Measurements from ENCODE around the gene GOPC.
"Not testable (repeated sequence)": the region's sequence is repeated elsewhere in the genome, so short reads cannot be mapped to it uniquely, and the experiment has no call there.

The GOPC gene

GRCh38 chr6:117602151-117602898 is at the start of gene GOPC:
GOPC (minus strand) TSS chr6:117602511; CDS start chr6:117602288, 223 bp downstream.
- peak; percentile 98 for DNase-seq

DNA sequence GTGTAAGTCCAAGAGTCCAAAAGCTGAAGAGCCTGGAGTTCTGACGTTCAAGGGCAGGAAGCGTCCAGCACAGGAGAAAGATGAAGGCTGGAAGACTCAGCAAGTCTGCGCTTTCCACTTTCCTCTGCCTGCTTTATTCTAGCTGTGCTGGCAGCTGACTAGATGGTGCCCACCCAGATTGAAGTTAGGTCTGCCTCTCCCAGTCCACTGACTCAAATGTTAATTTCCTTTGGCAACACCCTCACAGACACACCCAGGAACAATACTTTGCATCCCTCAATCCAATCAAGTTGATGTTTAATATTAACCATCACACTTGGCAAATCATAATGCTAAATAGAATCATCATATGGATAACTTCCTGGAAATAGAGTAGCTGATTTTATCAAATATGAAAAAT is 49.7 kb upstream of the GOPC start:
- not testable (repeated sequence) for DNase-seq

GRCh38 chr6:117642976-117643375 is 40.7 kb upstream of the GOPC start:
- DNase-seq: no peak

GRCh38 chr6:117637770-117638169 is 35.5 kb upstream of the GOPC start:
- DNase-seq: no peak

- no peak for DNase-seq
Observed at GRCh38 chr6:117629119-117629660, 26.9 kb upstream of the GOPC start.

- DNase-seq: no peak
Observed at GRCh38 chr6:117627533-117627932, 25.2 kb upstream of the GOPC start.

DNA sequence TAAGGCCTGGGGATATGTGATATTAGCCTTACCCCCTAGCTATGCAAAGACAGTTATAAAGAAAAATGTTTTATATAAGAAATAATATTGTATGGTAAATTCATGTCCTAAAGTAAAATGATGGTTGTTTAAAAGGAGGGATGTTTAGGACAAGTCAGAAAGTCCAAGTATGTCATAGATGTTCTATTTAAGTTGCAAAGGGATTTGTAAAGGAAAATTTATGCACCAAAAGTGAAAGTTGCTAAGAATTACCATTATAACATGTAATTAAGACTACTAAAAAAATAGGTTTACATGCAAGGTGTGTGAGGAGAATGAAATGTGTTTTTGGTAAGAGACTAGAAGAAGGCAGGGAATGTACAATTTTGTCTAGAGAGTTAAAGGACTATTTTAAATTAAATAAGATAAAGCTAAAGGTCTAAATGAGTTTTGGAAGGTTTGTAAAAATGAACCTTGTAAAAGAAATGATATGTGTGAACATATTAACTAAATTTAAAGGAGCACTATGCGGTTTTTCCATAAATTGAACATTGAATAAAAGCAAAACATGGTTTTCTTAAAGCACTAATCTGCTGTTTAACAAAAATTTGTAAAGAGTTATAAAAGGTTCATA is 22.7 kb upstream of the GOPC start:
- DNase-seq: no peak

- no peak for DNase-seq
Observed at GRCh38 chr6:117619178-117619577, 16.9 kb upstream of the GOPC start.

DNA sequence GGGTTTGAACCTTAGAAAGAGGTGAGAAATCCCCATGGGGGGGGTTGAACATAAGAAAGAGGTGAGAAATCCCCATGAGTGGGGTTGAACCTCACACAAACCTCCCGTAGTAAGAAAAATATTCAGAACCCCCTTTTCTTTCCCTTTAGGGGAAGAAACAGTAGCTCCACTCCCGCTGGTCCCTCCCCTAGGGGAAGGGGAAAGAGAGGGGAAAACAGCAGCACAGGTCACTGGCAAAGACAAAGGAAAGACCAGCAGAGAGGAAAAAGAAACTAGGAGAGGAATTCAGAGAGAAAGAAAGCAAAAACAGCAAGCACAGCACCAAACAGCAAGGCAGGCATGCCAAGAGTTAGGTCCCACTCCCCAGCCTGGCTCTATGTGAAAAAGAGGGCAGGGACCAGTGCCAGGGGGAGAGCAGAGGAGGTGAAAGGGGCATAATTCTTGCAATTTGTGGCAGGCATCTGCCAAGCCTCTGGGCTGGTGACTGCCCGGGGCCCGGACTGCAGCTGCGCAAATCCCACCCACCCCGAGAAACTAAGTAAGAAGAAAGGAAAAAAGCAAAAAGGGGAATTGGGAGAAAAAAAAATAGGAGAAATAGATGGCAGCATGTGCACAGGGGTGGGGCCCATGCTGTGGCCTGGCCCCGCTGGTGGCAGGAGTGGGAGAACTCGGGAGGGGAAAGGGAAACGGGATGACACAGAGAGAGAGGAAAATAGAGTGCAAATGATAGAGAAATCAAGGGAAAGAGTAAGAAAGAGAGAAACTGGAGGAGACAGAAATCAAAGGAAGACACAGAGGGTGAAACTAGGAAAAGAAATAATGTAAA is 15.1 kb upstream of the GOPC start:
- no peak for DNase-seq

DNA sequence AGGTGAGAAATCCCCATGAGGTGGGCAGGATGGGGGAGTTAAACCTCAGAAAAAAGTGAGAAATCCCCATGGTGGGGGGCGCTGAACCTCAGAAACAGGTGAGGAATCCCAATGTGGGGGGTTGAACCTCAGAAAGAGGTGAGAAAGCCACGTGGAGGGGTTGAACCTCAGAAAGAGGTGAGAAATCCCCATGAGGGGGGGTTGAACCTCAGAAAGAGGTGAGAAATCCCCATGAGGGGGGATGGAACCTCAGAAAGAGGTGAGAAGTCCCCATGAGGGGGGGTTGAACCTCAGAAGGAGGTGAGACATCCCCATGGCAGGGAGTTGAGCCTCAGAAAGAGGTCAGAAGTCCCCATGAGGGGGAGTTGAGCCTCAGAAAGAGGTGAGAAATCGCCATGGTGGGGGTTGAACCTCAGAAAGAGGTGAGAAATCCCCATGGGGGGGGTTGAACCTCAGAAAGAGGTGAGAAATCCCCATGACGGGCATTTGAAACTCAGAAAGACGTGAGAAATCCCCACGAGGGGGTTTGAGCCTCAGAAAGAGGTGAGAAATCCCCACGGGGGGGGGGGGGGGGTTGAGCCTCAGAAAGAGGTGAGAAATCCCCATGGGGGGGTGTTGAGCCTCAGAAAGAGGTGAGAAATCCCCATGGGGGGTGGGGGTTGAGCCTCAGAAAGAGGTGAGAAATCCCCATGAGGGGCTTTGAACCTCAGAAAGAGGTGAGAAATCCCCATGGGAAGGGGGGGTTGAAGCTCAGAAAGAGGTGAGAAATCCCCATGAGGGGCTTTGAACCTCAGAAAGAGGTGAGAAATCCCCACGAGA is 14.3 kb upstream of the GOPC start:
- DNase-seq: peak; percentile 69

DNA sequence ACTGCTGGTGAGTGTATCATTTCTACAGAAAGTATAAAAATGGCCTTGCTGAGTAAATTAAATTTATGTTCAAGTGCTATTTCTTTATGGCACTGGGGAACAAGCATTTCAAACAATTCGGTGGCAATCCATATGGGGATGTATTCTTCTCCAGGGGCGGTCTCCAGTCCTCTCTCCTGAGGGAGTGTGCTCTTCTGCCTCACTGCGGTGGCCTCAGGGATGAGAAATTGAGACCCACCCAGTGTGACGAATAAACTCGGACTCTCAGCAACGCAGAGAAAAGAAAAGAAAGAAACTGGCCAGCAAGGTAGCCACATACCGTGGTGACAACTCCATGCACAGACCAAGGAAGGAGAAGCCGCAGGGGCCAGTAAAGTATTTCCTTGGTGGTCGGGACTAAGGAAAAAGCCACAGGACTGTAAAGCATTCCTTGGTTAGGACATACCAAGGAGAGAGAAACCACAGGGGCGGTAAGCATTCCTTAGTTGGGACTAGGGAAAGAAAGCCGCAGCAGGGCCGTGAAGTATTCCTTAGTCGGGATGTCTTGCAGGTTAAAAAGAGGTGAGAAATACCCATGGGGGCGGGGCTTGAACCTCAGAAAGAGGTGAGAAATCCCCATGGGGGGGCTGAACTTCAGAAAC is 13.6 kb upstream of the GOPC start:
- no peak for DNase-seq

GRCh38 chr6:117613920-117614560 is 11.7 kb upstream of the GOPC start:
- DNase-seq: no peak

DNA sequence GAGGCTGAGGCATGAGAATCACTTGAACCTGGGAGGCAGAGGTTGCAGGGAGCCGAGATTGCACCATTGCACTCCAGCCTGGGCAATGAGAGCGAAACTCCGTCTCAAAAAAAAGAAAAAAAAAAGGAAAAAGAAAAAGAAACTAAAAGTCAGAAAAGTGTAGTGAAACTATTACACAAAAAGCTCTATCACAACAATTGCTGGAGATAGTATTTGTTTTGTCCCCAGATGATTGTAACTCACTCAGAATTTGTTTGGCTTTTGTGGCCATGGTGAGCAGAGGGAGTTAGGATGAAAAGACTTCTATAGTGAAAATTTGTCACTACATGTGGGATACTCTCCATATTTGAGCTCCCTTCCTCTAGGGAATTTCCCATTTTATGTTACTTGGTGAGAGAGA is 5.2 kb upstream of the GOPC start:
- no peak for DNase-seq

- peak; percentile 45 for DNase-seq
Observed at GRCh38 chr6:117605169-117605826, 3.0 kb upstream of the GOPC start.

- DNase-seq: no peak
Observed at GRCh38 chr6:117603821-117604220, 1.5 kb upstream of the GOPC start.

- no peak for DNase-seq
Observed at GRCh38 chr6:117602899-117603588, 733 bp upstream of the GOPC start.

GRCh38 chr6:117601811-117602150 is 530 bp downstream of the GOPC start:
- DNase-seq: no peak

- no peak for DNase-seq
Observed at GRCh38 chr6:117600008-117600743, 2.1 kb downstream of the GOPC start.

GRCh38 chr6:117597755-117598154 is 4.6 kb downstream of the GOPC start:
- DNase-seq: no peak

Data from CD4-positive, alpha-beta T cell treated with Interferon gamma for 1 hour (primary cell).